Retinal pigment epithelial cell (primary cell): ENCODE results near the gene HS3ST3B1.

ENCODE experiments used
- DNase-seq: peaks from one replicate; pipeline ENCODE4 v3.0.0-alpha.2; 2010; ENCODE audit warnings: low read depth
- H3K4me3 ChIP-seq: 2 replicates; pipeline ENCODE4 v1.5.1; 2011; ENCODE audit warnings: mild to moderate bottlenecking, low read length, control low read depth, moderate library complexity
- TF ChIP-seq, protein P1 (sequence below): conservative IDR thresholded peaks from 2 replicates; pipeline ENCODE4 v1.5.1; 2011; ENCODE audit warnings: low read depth, low read length, control low read depth, inconsistent platforms

Gene HS3ST3B1

GRCh38 chr17:14303343-14304221, 2.7 kb downstream of the HS3ST3B1 start:
- TF ChIP-seq, protein P1, sequence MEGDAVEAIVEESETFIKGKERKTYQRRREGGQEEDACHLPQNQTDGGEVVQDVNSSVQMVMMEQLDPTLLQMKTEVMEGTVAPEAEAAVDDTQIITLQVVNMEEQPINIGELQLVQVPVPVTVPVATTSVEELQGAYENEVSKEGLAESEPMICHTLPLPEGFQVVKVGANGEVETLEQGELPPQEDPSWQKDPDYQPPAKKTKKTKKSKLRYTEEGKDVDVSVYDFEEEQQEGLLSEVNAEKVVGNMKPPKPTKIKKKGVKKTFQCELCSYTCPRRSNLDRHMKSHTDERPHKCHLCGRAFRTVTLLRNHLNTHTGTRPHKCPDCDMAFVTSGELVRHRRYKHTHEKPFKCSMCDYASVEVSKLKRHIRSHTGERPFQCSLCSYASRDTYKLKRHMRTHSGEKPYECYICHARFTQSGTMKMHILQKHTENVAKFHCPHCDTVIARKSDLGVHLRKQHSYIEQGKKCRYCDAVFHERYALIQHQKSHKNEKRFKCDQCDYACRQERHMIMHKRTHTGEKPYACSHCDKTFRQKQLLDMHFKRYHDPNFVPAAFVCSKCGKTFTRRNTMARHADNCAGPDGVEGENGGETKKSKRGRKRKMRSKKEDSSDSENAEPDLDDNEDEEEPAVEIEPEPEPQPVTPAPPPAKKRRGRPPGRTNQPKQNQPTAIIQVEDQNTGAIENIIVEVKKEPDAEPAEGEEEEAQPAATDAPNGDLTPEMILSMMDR: no peak
- peak overlapping the region; percentile 94 for H3K4me3 ChIP-seq
- no peak for DNase-seq

DNA sequence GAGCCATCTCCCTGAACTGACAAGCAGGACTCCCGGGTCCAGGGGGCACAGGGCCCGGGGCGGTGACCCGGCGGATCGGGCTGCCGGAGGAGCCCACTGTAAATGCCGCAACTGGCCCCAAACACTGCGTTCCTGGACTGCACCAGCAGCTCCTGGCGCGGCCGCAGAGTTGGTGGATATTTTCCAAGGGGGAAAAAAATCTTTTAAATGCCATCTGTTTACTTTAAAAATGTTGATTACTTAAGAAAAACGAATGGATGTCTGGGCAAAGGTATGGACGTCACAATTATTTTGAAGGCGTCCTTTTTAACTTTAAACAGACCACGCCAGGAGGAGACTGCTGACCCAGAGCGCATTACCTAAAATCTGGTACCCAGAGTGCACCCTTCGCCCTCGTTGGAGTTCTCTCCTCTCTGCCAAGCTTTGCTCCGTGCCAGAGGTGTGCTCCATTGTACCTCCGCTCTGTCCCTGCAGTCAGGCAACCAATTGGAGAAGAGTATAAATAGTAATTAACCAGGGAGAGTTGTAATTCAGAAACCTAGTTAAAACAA, 3.4 kb downstream of the HS3ST3B1 start:
- DNase-seq: no peak
- H3K4me3 ChIP-seq: peak overlapping the region; percentile 94
- TF ChIP-seq, protein P1: no peak

DNA sequence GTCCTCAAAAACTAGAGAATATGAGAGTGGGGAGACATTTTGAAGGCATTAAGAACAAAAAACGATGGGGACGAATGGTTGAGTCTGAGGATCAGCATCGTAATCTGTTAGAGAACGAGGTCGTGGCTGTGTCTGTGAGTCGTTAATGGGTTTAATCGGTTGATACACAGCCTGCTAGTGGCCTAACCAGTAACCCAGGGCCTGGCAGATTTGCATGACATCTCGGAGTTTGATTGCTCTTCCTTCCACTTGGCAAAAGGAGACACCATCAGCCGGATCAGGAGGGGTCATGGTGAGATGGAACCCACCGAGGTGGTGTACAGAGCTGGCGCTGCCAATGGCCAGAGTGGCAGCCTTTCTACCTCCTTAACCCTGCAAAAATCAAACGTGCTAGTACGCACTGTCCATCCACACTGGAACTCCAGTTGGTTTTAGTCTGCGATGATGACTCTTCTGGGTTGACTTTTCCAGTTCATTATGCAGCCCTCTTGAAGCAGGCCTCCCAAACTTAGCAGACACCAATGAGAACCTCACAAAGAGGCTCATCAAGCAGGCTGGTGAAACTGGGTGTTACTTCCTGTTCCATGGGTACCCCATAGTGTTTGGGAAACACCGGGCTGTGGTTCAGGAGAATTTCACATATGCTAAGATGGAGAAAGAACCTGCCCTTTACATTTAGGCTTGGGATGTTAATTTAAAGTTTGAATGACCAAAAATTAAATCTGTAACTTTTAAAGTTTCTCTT, 4.1 kb downstream of the HS3ST3B1 start:
- DNase-seq: no peak
- TF ChIP-seq, protein P1: no peak
- H3K4me3 ChIP-seq: peak overlapping the region; percentile 94

- TF ChIP-seq, protein P1: no peak
- no peak overlapping the region for H3K4me3 ChIP-seq
- no peak for DNase-seq
These were observed 5.1 kb downstream of the HS3ST3B1 start for GRCh38 chr17:14305785-14306496.

- H3K4me3 ChIP-seq: no peak overlapping the region
These were observed 5.7 kb downstream of the HS3ST3B1 start for GRCh38 chr17:14306596-14306995.

DNA sequence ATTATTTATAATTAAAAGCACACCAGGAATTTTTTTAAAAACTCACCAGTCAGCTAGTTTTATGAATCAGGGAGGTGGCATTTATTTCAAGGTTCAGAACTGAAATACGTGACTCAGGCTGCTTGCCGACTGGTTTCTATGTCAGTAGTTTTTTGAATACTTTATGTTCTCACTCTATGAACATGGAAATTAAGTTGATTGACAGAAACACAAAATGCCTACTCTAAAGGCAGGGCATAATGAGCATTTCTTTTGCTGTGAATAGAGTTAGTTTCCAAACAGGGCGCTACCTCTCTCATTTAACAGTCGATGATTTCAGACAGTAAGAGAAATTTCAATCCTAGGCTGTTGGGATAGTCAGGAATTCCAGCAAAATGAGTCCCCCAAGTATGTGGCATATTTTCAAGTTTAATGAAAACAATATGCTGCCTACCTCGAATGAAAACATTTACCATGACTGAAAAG, 6.7 kb downstream of the HS3ST3B1 start:
- H3K4me3 ChIP-seq: no peak overlapping the region
- TF ChIP-seq, protein P1: no peak
- peak; percentile 77 for DNase-seq

More at GRCh38 chr17:14306596-14306995, 5.7 kb downstream of the HS3ST3B1 start:
- no peak for DNase-seq
- TF ChIP-seq, protein P1: no peak
